Stimulated activated naive CD8-positive, alpha-beta T cell treated with anti-CD3 and anti-CD28 coated beads, Interleukin-15, Interleukin-2, amounts not matched to agents 100 U/mL and 50 U/mL, for 24 hours (primary cell): ENCODE results near the gene PTGES2.
"Not testable (repeated sequence)": the region's sequence is repeated elsewhere in the genome, so short reads cannot be mapped to it uniquely, and the experiment has no call there.

ENCODE experiments used
- ATAC-seq: fragments of 150-1000 bp; cut with Tn5 transposase; one replicate; pipeline ENCODE4 v1.10.0; 2021
- DNase-seq: peaks from one replicate; pipeline ENCODE4 v3.0.0; 2021

Gene PTGES2

DNA sequence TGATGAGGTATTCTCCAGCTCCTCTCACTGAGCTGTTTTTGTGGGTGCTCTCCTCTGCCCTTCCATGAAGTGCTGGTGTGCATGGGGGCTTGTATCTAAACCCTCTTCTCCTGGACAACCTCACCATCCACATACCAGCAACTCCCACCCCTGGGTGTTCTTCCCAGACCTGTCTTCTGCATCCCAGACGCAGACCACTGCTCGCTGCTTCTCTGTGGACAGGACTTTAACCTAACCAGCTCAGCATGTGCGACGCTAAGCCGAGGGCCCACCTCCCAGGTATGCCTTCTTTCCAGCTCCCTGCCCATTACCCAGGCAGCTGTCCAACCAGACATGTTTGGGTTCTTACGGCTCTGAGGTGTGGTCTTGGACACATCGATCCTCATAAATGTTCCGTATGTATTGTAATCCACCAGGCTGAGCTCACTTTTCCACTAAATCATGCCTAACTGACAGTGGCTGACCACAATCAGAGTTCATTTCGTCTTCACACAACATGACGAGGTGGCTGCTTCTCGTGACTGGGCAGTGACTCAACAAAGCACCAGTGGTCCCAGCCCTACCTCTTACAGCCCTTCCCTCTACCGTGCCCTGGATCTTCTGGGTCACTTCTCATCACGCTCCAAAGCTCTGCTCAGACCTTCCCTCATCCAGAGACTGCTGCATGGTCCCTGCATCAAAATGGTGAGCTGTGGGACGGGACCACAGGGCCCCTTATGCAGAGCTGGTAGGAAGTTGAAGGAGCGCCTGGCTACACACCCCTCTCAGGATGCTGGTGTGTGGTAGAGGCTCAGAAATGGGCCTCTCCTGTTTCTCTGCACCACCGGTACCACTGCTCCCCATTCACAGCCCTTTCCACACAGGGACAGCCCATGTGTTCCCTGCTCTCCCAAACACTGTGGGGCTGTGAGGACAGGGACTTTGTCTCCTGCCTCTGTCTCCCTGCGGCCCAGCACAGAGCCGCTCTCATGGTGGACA, 9.6 kb upstream of the PTGES2 start:
- DNase-seq (no peak), ATAC-seq (no peak)

DNA sequence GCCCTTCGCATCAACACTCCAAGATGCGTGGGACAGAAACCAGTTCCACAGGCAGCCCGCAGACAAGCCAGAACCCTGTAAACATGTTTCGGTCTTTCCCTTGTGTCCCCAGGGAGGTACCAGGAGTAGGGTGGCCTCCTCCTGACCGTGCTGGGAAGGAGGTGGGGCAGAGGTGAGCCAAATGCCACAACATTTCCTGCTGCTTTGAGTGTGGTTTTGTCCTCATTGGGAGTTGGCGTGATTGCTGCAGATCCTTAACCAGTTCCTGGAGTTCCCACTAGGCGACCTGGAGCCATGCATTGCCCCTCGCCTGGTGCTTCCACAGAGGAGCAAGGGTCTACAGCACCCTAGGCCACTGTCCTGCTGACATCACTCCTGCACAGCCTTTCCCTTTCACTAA, 8.0 kb upstream of the PTGES2 start:
- not testable (repeated sequence) for DNase-seq, ATAC-seq

DNA sequence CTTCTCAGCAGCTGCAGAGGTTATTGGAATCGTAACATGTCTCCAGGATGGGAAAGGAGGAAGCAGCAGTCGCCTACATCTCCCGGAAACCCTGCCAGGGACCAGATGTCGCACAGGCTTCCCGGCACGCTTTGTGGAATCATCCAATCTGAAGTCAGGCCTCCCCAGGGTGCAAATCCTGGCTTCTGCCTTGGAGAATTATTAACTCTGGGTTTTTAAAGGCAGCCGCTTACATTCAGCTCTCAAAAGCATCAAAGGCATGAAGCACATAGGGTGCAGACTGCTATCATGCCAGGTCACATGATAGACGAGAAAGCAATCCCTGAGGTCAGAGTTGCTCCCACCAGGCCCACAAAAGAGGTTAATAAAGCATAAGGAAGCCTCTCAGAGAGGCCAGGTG, 4.6 kb upstream of the PTGES2 start:
- ATAC-seq, DNase-seq: not testable (repeated sequence)

DNA sequence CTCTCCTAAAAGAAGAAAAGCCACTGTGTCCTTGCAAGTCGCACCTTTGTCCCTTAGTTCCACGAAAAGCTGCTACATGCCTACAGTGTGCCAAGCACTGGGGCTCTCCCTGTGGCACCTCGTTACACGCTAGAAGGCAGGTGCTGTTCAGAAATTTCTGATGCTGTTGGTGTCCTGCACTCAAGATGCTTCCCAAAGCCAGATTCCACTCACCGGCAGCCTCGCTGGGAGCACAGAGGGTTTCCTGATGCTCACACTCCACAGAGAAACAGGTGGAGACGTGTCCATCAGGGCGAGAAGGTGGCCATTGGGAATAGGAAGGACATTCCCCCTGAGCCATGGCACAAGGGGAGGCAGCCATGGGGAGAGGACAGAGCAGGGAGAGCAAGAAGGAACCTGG, 3.8 kb upstream of the PTGES2 start:
- ATAC-seq, DNase-seq: not testable (repeated sequence)

DNA sequence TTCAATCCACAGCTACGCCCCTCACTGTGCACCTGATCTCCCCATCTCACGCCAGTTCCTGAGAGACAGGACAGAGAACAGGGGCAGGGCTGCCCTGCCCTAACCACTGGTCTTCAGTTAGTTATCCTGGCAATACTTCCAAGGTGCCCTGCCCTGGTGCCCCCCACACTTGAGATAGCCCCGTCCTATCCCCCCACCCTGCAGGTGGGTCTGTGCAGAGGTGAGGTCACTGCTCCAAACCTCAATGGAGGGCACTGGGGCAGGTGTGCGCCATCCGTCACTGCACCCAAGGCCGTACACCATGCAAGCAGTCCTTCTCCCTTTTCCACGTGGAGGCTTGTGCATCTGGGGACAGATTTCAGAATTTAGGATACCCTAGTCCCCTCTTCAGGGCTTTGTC, 3.1 kb upstream of the PTGES2 start:
- not testable (repeated sequence) for ATAC-seq, DNase-seq

DNA sequence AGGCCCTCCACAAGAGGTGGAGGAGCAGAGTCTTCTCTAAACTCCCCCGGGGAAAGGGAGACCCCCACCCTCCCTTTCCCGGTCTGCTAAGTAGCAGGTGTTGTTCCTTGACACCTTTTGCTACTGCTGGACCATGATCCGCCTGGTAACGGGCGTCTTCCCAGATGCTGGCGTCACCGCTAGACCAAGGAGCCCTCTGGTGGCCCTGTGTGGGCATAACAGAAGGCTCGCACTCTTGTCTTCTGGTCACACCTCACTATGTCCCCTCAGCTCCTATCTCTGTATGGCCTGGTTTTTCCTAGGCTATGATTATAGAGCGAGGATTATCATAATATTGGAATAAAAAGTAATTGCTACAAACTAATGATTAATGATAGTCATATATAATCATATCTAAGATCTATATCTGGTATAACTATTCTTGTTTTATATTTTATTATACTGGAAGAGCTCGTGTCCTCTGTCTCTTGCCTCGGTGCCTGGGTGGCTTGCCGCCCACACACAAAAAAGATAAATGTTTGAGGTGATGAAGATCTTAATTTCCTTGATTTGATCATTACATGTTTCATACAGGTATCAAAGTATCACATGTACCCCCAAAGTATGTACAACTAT, 2.6 kb upstream of the PTGES2 start:
- DNase-seq: peak; percentile 60
- not testable (repeated sequence) for ATAC-seq

DNA sequence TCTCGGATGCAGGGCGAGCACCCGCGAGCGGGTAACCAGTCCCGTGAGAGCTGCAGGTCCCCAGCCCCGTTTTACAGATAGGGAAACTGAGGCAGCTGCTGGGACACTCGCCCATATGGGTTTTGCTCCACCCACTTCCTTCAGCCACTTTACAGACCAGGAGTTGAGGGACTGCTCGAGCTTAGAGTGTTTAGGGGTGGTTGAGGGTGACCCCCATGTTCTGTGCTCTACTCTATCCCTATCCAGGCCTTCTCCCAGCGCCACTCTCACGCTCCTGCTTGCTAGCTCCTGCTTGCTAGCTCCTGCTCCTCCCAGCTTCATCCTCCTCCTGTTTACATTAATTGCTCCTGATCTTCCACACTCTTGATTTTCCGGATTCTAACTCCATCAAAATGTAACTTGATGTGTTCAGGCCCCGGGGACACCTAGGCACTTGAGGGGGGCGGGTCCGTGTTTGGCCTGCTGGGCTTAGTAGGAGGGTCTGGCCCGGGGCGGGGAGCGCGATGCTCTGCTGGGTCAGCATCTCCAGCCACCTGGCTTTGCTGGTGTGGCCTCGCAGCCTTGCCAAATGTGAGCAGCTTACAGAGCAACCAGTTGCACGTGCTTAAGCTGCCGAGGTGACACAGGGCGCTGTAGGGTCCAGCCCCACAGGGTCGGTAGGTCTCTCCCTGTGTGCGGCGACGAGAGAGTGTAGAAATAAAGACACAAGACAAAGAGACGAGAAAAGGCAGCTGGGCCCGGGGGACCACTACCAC, 1.5 kb upstream of the PTGES2 start:
- no peak for ATAC-seq
- DNase-seq: no peak

DNA sequence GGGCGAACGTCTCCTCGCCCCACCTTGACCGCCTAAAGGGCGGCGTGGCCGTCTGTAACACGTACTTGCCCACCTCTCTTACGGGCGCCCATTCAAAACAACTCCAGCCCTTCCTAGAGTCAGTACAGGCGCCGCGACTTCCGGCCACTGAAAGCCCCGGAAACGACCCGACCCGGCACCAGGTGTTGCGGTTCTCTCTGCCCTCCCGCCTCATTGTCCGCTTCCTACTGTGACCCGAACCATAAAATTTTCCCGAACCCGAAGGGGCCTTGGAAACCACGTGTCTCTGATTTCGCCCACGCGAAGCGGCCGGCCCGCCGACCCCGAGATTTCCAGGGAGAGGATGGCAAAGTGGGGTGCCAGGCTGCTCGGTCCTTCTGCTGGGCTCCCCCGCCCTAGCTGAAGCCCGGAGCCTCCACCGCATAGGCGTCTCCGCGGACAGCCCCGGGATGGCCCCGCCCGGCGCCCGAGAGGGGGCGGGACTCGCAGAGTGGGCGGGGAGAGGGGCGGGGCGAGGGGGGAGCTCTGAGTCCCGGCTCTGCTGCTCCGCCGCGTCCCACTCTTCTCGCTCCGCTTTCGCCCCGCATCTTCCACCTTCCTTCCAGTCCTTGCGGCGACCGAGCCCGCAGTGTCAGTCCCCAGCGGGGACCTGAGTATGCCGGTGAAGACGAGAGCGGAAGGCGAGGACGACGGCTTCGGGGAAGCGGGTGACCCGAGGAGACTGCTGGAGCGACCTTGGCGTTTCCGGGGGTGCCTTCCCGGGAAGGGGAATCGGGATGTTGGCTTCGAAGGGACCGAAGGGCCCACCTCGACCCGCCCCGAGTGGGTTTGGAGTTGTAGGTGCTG, 684 bp upstream of the PTGES2 start:
- DNase-seq: peak; percentile 87
- peak; percentile 78 for ATAC-seq

DNA sequence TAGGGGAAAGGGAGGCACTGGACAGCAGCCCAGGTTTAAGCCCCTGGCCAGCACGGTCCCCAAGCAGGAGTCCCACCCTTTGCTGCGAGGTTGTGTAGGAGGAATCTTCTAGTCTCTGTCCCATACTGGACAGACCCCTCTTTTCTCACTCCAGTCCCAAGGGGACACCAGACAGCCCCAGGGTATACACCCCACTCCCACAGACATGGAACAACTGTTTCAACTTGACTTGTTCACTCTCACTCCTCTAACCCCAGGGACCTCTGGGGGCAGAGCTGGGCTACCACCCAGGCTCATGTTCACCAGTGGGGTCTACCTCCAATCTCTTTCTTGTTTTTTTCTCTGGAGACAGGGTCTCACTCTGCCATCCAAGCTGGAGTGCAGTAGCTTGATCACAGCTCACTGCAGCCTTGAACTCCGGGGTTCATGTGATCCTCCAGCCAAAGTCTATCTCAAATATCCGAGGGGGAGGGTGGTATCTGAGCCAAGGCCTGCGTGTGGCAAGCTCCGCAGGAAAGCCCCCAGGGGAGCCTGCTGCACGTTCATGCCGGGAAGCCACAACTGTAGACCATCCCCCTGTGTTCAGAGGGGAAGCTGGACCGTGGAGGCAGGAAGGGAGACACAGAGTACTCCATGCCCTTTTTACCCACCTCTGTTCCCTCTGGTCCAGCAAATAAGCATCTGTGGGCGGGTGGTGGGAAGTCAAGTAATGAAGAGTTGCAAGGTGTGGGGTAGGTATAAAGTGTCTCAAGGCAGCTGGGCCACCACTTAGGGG, 1.8 kb downstream of the PTGES2 start:
- ATAC-seq: no peak

DNA sequence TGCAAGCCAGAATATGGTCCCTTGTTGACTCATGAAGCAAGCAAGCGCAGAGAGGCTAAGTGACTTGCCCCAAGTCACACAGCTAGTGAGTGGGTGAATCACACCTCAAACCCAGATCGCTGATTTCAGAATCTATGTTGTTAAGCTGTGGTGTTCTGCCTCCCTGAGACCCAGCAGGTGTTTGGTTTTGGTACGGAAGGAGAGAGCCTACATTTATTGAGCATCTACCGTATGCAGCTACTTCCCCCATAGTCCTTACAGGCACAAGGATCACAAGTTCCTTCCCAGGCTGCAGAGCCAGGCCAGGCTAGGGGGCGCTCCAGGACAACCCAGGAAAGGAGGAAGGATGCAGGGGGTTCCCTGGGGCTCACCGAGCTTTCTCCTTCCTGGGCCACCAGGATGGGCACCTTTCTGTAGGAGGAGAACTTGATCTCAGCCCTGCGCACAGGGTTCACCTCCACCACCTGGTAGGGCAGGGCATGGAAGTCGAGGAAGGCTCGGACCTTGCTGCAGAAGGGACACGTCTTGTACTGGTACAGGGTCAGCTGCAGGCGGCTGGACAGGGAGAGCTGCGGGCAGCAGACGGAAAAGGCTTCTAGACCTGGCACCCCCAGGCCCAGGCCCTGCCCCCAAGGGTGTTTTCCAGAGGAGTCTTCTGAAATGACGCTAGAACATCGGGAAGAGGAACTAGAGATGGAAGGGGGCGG, 2.5 kb downstream of the PTGES2 start:
- no peak for ATAC-seq
- peak; percentile 78 for DNase-seq

More for the DNA sequence above, 1.8 kb downstream of the PTGES2 start:
- DNase-seq: no peak

DNA sequence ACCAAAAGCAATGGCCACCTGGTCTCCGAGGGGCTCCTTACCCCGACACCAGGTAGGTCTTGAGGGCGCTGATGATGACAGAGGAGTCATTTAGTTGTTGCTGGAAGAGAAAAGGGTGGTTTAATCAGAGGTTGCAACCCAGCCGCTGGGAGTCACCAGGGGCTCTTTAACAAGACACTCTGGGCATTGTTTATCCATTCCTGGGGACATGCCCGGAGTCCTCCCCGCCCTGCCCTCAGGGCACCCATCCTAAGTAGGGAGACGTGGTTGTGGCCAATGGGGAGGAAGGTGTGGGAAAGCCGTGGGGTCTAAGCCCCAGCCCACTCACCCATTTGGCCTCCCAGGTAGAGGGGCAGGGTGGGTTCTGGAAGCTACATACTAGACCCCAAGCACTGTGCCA, 3.1 kb downstream of the PTGES2 start:
- DNase-seq: no peak
- no peak for ATAC-seq

DNA sequence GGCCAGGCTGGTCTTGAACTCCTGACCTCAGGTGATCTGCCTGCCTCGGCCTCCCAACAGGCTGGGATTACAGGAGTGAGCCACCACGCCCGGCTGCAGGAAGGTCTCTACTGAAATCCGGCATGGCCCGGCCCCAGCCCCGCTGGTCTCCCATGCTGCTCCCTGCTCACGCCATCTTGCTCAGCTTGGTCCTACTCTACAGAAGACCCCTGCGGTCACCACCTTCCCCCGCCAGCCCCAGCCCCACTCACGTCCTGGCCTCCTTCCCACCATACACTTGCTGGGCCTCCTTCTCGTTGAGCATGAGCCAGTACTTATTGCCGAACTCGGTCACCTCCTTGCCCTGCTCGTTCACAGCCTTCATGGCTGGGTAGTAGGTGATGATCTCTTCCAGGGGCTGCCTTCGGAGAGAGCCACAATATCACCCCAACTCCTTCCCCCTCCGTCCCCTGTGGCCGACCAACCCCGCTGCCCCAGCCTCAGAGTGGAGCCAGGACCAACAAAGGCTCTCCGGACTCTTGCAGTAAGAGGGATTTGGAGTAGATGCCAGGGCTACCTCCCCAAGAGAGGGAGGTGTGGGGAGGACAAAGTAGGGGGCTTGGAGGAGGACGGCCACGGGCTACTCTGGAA, 4.0 kb downstream of the PTGES2 start:
- ATAC-seq (no peak), DNase-seq (no peak)

DNA sequence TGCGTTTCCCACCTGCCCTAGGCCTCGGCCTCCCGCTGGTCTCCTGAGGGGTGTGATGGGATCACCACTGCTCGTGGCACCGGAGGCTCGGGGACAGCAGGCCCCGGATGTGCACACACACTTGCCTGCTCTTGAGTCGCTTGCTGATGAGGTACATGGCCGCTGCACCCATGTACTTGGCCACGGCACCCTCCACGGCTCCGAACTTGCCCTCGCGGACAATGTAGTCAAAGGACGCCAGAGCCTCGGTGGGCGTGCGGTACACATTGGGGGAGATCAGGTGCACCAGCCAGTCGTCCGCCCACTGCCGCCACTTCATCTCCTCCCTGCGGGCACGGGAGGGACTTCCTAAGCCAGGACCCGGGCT, 4.7 kb downstream of the PTGES2 start:
- DNase-seq (no peak), ATAC-seq (no peak)

DNA sequence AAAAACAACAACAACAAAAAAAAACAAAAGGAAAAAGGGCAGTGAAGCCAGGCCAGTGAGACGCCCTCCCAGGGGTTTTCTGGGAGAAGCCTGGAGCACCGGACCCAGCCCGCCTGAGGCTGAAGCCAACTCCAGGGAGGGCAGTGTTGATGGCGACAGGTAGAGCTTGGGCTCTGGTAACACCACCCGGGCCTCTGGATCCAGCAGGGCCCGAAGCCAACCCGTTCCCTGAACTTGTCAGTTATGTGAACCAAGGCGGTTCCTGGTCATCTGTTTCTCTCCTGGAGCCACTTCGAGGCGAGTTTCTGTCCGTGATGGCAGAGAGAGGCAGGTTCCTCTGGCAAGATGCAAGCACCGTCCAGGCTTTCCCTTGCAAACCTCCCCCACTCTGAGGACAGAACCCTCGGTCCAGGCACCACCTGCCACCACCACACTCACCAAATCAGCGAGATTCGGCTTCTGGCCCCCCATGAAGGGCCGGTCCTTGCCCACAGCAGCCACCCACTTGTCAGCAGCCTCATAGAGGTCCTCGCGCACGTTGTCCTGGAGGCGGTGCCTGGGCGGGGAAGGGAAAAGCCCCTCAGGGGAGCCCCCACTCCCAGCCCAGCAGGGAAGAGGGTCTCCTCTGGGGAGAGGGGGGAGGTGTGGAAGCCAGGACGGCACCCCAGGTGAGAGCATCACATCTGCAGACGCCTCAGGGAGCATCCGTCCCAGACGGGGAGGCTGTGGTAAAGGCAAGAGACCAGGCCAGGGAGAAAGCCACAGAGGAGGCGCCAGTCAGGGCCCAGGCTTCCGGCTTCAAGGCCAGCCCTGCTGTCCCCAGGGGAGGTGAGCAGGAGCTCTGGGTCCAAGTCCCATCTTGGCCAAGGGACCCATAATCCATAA, 5.4 kb downstream of the PTGES2 start:
- ATAC-seq (no peak), DNase-seq (no peak)

DNA sequence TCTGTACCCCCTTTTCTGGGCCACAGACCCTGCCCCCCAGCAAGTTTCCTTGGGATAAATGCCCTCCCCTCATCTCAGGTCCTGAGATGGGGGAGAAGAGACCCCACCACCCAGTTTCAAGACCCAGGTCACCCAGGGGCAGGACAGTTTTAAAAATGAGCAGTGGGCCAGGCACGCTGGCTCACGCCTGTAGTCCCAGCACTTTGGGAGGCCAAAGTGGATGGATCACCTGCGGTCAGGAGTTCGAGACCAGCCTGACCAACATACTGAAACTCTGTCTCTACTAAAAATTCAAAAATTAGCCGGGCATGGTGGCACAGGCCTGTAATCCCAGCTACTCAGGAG, 6.1 kb downstream of the PTGES2 start:
- ATAC-seq (no peak), DNase-seq (no peak)

DNA sequence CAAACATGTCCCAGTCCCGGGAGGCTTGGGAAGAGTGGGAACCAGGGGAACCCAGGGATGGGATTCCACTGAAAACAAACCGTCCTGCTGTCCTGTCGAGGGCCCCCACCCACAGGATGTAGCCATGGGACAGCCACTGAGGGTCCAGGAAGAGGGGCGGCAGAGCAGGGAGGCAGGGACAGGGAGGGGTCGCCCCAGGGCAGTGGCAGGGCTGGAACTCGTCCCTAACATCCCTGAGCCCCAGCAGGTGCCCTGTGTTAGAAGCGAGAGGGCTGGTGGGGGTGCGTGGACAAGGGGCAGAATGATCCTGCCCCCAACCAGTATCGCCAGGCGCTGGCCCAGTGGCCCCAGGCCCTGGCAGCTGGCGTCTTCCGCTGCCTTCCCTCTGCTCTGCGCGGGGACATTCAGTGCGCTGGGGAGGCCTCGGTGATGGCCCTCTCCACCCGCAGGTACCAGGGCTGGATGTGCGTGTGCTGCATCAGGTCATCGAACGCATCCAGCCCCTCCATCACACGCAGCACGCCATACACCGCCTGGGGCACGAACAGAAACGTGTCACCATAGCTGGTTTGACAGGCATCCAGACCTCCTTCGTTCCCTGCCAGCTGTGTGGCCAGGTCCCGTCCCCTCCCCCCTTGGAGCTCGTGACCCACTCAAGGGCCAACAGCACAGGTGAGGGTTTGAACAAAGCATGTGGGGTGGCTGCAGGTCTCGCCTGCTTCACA, 6.6 kb downstream of the PTGES2 start:
- no peak for ATAC-seq
- no peak for DNase-seq

DNA sequence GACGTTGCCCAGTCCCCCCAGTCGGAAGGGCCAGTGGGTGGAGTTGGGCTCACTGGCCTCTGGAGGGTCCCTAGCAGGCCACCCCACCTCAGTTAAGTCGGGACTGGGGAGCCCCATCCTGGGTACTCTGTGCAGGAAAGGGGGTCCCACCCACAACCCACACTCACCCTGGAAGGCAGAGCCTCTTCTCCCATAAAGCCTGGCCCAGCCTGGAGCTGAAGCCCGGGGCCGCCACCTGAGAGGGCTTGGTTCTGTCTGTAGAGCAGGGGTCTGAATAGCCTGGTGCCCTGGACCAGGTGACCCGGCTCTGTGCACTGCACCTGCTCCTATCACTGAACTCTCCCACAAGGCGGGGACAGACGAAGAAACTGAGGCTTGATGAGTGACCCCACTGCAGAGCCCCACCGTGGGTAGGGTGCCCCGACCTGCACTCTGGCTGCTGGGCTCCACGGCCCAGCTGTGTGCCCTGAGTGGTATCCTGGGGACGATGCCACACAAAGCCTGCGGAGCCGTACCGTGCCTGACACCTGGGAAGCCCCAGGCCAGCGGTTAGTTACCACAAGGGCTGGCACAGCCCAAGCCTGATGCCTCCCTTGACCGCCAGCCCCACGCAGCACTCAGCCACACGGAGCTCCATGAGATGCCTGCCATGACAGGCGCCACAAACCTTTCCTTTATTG, 7.3 kb downstream of the PTGES2 start:
- ATAC-seq: no peak
- no peak for DNase-seq
